GM18499 (cell line): ENCODE data around the gene GJA3.

Experiments
- ATAC-seq: cut with Tn5 transposase; IDR thresholded peaks from one replicate; pipeline ENCODE4 v1.9.1; 2021; ENCODE audit warnings: moderate number of reproducible peaks; ENCODE audit not compliant: insufficient read depth, unreplicated experiment

The GJA3 gene

DNA sequence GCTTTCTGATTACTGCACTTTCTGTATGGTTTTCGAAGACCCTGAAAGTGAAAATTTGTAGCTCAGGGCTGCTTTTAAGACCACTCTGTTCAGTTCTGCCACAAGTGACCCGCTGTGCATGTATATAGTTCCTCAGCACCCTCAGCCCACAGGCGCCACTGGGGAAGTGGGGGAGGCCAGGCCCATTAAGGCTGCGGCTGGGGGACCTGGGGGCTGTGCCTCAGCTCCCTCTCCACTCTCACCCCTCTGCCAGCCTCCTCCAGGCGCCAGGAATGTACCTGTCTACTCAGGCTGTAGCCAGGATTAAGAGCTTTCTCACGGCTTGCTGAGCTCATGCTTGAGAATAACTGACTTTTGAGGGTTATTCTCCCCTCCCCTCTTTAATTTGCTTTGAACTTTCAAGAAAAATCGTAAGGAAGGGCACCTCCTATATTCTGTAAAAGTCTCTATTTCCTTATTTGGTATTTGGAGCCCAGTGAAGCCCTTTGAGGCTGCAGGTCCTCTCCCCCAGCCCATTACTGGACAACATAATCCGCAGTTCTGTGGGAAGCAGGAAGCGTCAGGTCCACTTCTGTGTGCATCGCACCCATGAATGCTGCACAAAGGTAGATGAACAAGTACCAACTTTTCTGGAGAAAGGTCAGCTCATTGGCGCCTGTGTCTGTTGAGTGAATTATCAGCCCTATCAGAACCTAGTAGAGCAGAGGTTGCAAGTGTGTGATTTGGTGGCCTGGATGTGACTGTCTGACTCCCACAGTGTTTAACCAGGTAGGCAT lies 29.6 kb downstream of the GJA3 start:
- ATAC-seq = no peak

DNA sequence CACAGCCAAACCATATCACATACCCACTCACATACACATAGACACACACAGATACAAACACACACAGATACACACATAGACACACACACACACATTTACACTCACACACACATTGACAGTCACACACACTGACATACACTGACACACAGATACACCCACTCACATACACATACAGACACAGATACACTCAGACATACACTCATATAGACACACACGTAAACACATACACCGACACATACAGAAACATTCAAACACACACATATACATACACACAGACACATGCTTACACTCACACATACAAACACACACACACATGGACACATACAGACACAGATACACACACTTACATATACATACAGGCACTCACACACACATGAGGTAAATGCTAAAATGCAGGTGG lies 30.2 kb downstream of the GJA3 start:
- ATAC-seq = no peak

DNA sequence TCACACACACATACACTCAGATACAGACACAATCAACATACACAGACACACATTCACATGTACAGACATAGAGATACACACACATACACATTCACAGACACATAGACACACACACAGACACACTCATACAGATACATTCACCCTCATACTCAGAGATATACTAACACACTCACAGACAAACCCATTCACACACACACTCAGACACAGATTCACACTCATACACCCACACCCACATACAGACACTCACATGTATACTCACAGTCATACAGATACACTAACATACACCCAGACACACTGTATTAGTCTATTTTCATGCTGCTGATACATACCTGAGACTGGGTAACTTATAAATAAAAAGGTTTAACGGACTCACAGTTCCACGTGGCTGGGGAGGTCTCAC lies 30.8 kb downstream of the GJA3 start:
- no peak for ATAC-seq

DNA sequence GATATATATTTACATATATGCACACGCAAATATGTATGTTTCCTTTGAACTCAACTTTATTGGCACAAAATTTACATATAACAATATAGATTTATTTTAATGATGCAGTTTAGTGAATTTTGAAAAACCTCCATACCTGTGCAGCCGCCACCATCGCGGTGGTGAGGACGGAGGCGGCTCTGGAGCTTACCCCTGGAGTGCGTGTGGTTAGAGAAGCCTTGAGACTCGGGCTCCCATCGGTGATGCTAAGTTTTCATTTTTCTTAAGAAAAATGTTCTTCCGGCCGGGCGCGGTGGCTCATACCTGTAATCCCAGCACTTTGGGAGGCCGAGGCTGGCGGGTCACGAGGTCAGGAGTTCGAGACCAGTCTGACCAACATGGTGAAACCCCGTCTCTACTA lies 31.8 kb downstream of the GJA3 start:
- ATAC-seq = no peak

DNA sequence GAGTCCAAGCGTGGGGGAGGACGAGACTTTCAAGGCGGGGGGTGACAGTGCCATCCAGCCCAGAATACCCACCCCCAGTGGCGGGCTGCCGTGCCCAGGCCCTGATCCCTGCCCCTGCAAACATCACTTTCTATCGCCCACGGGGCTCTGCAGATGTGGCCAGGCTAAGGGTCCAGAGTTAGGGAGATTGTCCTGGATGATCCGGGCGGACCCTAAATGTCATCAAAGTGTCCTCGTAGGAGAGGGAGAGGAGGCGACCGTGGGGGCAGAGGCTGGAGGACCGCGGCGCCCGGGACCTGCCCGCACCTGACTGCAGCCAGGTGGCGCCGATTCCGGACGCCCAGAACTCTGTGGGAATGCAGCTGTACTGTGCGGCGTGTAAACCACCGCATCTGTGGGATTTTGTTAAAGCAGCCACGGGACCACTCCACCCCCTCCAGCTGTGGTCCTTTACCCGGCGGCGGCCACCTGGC lies 32.4 kb downstream of the GJA3 start:
- ATAC-seq = no peak

DNA sequence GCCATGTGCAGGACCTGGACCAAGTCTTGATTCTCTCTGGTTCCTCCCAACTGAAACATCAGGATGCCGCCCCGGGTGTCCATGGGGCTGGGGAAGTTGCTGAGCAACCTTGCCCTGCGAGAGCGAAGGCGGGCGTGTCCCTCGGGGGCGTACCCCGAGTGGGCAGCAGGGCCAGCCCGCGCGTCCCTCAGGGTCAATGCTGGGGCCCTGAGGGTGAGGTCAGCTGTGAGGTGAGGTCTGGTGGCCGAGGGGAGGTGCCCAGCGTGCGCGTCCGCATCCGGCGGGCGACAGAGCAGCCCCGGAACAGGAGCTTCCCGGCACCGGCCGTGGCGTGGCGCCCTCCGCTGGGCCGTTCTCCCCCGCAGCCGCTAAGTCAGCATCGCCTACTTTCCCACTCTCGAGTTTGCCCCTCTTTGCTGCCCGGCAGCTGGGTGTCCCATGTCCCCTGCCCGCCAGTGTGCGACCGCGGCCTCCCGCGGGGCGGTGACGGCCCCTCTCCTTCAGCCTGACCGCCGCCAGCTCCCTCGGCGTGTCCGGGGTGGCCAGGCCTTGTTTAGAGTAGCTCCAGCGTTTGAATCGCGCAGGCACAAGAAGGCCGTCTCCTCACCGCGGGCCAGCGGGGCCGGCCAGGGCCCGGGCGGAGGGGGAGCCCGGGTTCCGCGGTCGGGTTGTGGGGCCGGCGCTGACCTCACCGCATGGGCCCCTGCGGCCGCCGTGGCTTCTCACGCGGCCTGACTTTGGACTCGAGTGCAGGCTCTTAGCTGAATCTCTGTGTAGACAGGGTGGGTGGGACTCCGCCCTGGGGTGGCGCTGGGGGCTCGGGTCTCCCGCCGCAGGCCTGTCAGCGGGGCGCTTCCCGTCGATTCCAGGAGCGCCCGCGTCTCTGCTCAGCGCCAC lies 33.0 kb downstream of the GJA3 start:
- no peak for ATAC-seq

DNA sequence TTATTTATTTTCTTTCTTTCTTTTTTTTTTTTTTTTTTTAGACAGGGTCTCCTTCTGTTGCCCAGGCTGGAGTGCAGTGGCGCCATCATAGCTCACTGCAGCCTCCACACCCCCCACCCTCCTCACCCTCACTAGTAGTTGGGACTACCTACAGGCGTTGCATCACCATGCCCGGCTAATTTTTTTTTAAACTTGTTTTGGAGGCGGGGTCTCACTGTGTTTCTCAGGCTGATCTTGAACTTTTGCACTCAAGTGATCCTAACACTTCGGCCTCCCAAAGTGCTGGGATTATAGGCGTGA lies 33.6 kb downstream of the GJA3 start:
- ATAC-seq = no peak

DNA sequence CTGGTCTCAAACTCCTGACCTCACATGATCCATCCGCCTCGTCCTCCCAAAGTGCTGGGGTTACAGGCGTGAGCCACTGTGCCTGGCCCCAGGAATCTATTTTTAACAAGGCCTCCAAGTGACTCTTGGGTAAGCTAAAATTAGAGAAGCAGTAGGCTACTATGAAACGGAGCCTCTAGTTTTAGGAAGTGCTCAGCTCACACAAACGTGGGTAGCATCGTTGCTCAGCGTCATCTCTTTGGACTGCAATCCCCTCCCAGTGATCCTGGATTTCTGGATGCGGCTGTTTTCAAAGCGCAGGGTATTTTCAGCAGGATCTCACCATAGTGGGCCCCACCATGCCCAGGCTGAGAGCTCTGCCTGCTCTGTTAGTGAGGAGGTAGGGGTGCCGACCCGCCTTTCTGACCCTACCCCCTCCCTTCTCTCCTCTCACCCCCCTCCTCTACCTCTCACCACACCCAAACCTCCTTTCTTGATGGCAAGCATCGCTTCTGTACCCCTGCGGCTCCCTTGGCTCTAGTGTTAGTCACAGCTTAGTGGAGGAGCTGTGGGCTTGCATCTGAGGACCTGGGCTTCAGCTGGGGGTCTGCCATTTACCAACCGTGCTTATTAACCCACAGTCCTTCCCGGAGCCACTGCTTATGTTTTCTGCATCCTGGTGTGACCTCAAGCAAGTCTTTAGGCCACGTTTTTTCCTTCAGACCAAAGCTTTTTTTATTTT lies 34.2 kb downstream of the GJA3 start:
- ATAC-seq = no peak

DNA sequence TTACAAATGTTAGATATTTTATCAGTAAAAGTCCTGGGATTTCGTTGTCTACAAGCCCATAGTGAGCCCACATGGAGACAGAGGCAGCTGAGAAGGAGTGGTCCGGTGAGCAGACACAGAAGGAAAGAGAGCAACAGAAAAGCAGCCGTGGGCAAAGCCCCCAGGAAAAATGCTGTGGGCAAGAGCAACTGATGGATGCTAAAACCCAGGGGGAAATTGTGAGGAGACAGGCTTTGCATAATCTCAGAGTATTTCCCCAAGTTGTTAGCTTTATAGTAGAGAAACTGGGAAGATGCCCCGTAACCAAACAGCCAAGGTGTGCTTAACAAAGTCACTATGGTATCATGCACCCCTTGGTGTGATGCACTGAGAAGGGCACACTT lies 35.1 kb downstream of the GJA3 start:
- ATAC-seq = no peak

DNA sequence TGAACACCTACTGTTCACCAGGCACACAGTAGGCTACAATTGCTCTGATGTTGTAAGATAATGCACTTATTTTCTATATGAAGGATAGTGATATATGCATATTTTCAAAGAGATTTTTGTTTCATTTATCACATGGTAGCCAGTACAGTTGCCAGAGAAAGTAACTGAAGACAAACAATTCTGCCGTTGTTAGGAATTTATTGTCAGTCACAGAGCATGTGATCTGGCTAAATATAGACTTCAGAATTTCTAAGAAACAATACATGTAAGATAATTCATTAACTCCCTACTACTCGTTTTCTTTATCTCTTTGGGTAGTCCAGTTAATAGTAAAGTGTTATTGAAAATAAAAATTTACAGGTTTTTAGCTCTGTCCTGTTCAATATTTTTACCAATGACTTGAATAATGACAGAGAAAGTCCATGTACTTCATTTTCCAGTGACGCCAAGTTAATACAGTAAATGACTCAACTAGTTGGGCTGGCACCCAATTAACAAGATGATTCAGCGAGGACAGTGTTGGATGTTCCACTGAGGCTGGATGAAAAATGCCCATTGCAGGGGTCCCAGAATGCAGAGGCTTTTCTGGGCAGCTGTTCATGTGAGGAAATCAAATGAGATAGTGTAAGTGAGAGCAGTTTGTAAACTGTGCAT lies 35.6 kb downstream of the GJA3 start:
- no peak for ATAC-seq

DNA sequence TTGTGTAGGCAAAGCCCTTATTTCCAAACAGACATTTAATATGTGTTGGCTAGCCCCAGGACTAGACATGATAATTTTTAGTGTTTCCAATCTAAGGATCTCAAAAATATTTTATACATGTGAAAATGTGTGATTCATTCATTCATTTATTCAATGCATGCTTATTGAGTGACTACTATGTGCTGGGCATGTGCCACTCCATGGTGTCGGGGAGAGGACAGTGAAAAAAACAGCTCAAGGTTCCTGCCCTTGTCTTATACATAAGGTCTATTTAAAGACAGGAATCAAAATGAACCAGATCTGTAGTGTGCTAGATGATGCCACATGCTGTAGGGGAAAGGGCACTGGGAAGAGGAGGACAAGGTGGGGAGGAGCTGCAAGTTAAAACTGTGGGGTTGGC lies 36.5 kb downstream of the GJA3 start:
- ATAC-seq = no peak

DNA sequence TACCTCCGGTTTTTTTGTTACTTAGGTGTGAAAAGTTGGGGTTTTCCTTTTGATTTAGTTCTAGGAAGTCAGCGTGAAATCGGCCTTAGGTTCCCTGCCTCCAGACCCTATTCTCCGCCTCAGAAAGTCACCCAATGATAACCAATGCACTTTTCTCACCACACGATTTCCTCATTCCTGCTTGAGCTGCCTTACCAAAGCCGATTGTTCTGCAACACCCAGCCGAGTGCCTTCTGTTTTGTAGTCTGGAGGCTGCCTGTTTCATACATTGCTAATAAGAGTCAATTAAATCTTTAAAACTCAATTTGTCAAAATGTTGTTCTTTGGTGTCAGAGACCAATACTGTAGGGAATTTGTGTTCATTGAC lies 39.7 kb downstream of the GJA3 start:
- ATAC-seq = no peak

DNA sequence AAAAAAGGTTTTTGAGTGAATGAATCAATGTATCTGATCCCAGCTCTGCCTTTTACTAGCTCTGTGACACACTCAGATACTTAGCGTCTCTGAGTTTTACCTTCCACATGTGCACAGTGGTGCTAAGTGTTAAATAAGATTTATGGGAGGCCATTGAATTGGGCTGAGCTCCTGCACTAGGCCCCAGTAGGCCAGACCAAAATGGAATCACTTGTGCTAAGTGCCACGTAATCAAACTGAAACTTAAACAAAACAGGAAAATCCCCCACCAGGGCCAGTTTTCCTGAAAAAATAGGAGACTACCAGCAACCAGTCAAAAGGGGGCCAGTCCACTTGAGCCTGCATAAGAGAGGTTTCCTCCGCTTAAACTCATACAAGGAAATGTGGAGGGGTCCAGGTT lies 40.9 kb downstream of the GJA3 start:
- no peak for ATAC-seq

DNA sequence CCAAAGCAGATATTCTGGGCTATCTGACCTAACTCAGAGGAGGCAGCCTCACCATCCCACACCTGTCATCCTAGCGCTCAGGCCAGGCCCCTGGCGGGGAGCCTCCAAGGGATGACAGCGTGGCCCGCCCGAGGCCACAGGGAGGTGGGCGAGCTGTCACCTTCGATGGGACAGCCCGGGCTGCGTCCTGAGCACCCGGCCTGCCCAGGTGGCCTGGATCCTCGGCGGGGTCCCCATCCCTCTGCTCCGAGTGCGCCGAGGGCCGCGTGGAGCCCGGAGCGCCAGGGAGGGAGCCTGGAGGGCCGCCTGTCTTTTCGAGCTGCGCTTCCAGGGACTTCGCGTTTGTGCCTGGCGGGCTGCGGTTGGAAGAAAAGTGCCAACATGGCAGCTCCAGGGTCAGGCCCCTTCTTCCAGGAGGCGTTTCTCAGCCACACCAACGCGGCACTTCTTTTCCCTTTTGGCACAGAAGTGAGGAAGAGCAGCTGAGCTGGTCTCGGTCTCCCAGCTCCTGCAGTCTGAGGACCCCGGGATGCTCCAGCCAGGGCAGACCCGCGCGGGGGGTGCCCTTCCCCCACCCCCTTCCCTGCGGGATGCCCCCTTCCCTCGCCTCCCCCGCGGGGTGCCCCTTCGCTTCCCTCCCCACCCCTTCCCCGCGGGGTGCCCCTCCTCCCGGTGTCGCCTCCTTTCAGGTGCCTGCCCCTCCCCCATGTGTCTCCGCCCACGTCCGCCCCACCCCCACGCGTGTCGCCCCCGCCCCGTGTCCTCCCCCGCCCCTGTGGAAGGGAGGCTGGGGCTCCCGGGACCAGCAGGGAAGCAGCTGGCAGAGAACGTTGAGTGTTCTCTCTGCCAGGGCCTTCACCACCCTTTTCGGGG lies 42.3 kb downstream of the GJA3 start:
- no peak for ATAC-seq

DNA sequence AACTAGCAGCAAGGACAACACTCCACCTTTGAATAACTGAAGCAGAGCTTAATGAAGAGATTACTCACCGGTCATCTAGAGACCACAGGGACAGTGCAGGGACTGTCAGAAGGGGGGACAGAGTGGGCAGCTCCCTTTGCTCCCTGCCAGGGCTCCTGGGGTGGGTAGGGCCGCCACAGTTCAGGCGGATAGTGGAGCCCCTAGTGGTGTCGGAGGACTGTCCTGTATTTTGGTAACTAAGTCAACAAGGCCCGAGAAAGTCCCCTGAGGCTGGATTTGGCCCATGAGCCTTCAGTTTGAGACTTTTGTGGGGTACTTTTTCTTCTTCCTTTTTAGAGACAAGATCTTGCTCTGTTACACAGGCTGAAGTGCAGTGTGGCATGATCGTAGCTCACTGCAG lies 44.6 kb downstream of the GJA3 start:
- no peak for ATAC-seq

DNA sequence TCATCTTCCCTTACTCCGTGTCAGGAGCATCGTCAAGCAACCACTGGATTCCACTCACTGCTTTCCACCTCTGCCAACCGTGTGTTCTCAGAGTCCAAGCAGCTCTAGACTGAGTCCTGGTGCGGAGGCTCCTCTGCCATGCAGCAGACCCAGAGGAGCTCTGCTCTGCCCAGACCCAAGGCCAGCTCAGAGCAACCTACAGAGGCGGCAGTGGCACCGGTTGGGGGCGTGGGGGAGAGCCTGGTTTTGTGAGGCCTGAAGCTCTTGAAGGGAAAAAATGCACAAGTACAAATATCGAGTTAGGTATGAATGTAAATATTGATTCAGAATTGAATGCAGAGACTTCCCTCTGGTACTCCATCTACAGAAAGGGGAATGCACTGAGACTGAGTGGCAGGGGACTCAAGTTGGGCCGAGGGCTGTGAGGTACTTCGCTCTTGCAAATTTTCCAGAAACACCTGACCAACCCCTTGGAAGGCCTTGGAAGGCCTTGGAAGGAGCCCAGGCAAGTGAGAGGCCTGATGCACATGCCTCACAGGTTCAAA lies 46.7 kb downstream of the GJA3 start:
- no peak for ATAC-seq

DNA sequence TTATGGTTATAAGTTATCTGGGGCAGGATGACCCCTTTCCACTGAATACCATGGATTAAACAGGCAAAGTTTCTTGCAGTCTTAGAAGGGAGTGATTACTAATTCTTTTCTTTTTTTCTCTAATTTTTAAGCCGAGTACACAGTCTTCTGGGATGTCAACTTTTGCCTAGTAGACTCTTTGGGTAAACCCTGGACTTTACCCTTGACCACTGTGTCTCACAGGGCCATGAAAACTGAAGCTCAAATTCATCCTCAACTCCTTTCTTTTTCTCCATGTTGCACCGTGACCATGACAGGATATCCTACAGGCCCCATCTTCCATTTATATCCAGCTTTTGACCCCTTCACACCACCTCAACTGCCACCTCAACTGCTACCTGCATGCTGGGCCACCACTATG lies 51.8 kb downstream of the GJA3 start:
- ATAC-seq = no peak

DNA sequence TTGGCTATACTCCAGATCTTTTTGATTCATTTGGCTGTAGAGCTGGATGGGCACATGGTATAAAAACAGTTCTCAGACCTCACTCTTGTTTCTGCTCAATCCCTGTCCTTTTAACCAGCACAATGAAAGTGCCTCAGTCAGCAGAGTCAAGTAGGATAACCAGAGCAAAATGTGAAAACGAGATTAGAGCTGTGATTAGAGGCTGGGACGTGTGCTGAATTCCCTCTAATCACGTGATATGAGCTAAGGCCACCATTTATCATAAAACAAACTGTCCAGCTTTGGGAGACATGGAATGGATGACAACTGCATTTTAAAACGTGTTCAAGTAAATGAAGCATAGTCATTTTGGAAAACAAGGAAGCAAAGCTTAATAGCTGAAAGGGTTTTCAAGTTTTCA lies 54.1 kb downstream of the GJA3 start:
- ATAC-seq = no peak

DNA sequence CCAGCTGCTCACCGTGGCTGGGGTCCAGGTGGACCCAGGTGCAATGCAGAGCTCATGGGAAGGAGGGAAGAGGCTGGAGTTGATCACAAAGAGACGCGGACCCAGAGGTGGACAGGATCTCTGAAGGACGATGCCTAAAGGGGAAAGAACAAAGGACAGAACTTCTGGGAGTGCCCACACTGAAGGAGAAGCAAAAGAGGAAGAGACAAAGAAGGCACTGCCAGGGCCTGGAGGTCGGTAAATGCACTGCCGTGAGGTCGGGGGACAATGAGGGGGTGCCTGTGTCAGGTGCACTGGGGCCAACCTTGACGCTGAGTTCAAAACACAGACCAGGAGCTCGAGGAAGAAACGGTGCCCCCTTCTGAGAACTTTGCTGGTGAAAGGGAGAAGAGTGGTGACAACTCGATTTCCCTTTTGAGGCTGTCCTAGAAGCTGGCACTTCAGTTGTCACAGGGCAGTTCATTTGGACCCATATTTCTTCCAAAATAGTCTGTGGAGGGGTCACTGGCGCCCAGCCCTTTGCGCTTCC lies 55.6 kb downstream of the GJA3 start:
- no peak for ATAC-seq
